Heart right ventricle (tissue), 16 donors: ENCODE data around the gene ANKRD13B. TPM values are rescaled to one million over a fixed set of nuclear protein-coding genes. Genes with fewer than 3 reads are reported as not detected.

Source experiments
- ATAC-seq, 8 donors: fragments of 200-7000 bp; cut with Tn5 transposase; one replicate each; pipeline ENCODE4 v1.9.1; 2020; ENCODE audit warnings: mild to moderate bottlenecking in 8 of 8, moderate library complexity in 8 of 8, moderate number of reproducible peaks in 1 of 8
- DNase-seq, 2 donors: peaks; one replicate each; pipeline ENCODE4 v3.0.0-alpha.2; 2020
- H3K27ac ChIP-seq, 10 donors: fragments of 200-600 bp; sonication (generic) in 2 of 10; one replicate each; pipeline versions ENCODE4 v1.5.0 to v1.8.0; 2020 to 2022; ENCODE audit warnings: mild to moderate bottlenecking in 3 of 10
- H3K27me3 ChIP-seq, 7 donors: fragments of 200-600 bp; one replicate each; pipeline ENCODE4 v1.8.0; 2021 to 2022; ENCODE audit warnings: mild to moderate bottlenecking in 2 of 7
- H3K36me3 ChIP-seq, 9 donors: fragments of 200-600 bp; sonication (generic) in 1 of 9; one replicate each; pipeline versions ENCODE4 v1.5.0 to v1.8.0; 2020 to 2022; ENCODE audit warnings: mild to moderate bottlenecking in 2 of 9
- H3K4me1 ChIP-seq, 9 donors: fragments of 200-600 bp; sonication (generic) in 1 of 9; one replicate each; pipeline versions ENCODE4 v1.5.0 to v1.8.0; 2020 to 2022; ENCODE audit warnings: mild to moderate bottlenecking in 4 of 9
- H3K4me3 ChIP-seq, 10 donors: fragments of 200-600 bp; sonication (generic) in 2 of 10; one replicate each; pipeline versions ENCODE4 v1.5.0 to v1.8.0; 2020 to 2022; ENCODE audit warnings: mild to moderate bottlenecking in 7 of 10, moderate library complexity in 2 of 10
- H3K9me3 ChIP-seq, 11 donors: fragments of 200-600 bp in 10 of 11; sonication (generic) in 2 of 11; one replicate each; pipeline versions ENCODE4 v1.5.0 to v1.8.0; 2013 to 2022; ENCODE audit warnings: mild to moderate bottlenecking in 2 of 11, control low read depth in 1 of 11, moderate library complexity in 1 of 11
- CTCF ChIP-seq, 9 donors: fragments of 200-600 bp; sonication (generic) in 2 of 9; IDR thresholded peaks; one replicate each; pipeline versions ENCODE4 v1.5.0 to v1.8.0; 2021 to 2022; ENCODE audit warnings: antibody characterized with exemption in 9 of 9, mild to moderate bottlenecking in 5 of 9, moderate library complexity in 1 of 9
- WGBS, 2 donors: extraction: QIAGEN DNeasy Blood & Tissue Kit; methylation state at CpG; one replicate each; pipeline ENCODE4 v1.1.7; 2013; ENCODE audit warnings: inconsistent platforms in 1 of 2; 5-methylcytosine and 5-hydroxymethylcytosine counted together
- intact Hi-C, 10 donors: fragments of 100-400 bp; cut with DNase I; formaldehyde crosslinking; loops; one replicate each; pipeline versions ENCODE4 v1.11.1 to v1.14.2; 2022
- polyA plus RNA-seq, 2 donors: library from polyadenylated mRNA; stranded (reverse); fragments of 200-250 nt; gene quantifications; one replicate each; pipeline ENCODE4 v1.2.3, GENCODE V29; 2013
- total RNA-seq, 10 donors: library from RNA; stranded (reverse); fragmentation: NEBNext Ultra II Directional in 3 of 10; extraction: Animal tissue kit (Norgen Biotek cat#: 25700) in 3 of 10; gene quantifications; one replicate each; pipeline versions ENCODE4 v1.2.1 to v1.2.4, GENCODE V29; 2021 to 2023
- donor health status: Arrhythmogenic right ventricular cardiomyopathy.
- donor health status: ischemic (EF 13 %, LVEDD 7.1; RV severe dilation, severe dysfunction).
- donor health status: healthy with polysubstance abuse.
- donor health status: DM: no; HTN: yes; CAD: no.
- donor health status: DM: no; HTN: no; CAD: no.
- donor health status: ischemic (EF 25% LVEDD 6.9; RV normal size, moderate dysfunction).
- donor health status: ischemic (EF 25% LVEDD 5.7; RV mildly dilated, moderate dysfunction).
- donor health status: healthy.
- donor health status: DM: yes; HTN: yes; CAD: no.
- donor health status: Ischemic cardiomyopathy.
- donor health status: ischemic (EF 35%, LVEDD 5.7; RV mildly dilated, moderate dysfunction).
- donor health status: nonischemic (EF 11% LVEDD 7.7; RV severe dilation, severe dysfunction).
- donor health status: DM: yes; HTN: yes; CAD: no.
- donor health status: PGD.
- donor health status: ischemic (EF 29% LVEDD 5.4; RV normal size, mild dysfunction).
- donor health status: nonischemic (EF 23%, LVEDD 6.1; RV moderate dilation, normal function).

ANKRD13B gene
- total and polyA plus RNA-seq, 12 donors: 2.5 to 9.7 (median 5.7) TPM

DNA sequence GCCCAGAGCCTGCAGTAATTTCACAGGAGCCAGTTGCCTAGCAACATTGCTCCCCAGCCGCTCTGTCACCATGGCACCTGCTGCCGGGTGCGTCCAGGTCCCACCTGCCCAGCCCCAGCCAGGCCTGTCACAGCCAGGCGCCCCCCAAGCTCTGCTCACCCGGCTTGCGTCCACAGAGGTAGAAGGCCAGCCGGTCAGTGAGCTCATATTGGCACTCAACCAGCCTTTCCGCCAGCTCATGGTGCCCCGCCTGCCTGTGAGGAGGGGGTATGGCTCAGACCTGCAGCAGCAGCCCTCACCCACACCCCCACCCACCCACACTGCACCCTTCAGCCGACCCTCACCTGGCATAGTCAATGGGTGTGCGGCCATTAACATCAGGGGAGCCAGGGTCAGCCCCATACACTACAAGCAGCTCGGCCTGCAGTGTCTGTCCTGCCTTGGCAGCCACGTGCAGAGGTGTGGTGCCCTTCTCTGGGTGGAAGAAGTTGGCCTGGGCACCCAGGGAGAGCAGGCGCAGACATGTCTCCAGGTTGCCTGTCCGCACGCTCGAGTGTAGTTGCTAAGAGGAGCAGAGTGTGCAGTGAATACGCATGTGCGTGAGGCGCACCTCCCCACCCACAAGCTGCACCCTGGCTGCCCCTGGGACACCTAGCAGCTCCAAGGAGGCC is 11.2 kb upstream of the ANKRD13B start:
- Histone ChIP-seq H3K4me1 (peaks cover under 1 to 63% (median 37%) of the 10 kb centered on the region in 9 donors), H3K9me3 (no peaks in the 10 kb centered on the region), H3K4me3 (no peak overlapping the region), H3K27ac (no peak overlapping the region), H3K27me3 (no peaks in the 10 kb centered on the region), H3K36me3 (peaks cover 0 to 70% (median 25%) of the 10 kb centered on the region in 9 donors)
- intact Hi-C loops: loop anchor here in 2 of 10 donors (5.0 kb wide), 2 partner anchors 196 to 511 kb away; no protein-coding TSS in a partner anchor
- no peak for DNase-seq
- TF ChIP-seq CTCF (IDR thresholded peaks at IDR 0.05): no peak
- WGBS, 2 donors: 91 to 92% methylated on average over 20 of the region's 20 CpGs
- ATAC-seq: no peak

DNA sequence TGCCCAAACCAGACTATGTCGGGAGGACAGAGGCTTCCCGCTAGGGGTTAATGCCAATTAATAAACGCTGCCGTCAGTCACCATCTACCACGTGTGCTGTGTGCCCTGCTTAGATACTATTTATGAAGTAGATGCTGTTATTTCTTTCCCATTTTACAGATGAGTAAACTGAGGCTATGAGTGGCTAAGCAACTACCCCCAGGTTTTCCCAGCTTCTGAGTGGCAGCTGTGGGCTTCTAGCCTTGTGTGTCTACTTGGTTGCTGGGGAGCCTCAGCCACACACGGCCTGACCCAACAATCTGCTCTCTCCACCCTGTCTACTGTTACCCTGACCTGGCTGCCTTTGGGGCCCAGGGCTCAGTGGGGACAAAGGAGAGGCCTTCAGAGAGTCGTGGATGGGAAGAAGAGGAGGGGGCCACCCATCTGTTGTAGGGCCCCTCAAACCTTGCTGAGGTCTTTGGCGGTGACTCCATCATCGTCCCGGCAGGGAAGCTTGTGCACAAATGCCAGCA is 10.6 kb upstream of the ANKRD13B start:
- DNase-seq (no peak), ATAC-seq (no peak)
- no peak for TF ChIP-seq CTCF (IDR thresholded peaks at IDR 0.05)
- H3K27ac ChIP-seq: no peak overlapping the region
- H3K4me3 ChIP-seq: no peak overlapping the region
- peaks cover 0 to 64% (median 20%) of the 10 kb centered on the region in 9 donors for H3K36me3 ChIP-seq
- H3K4me1 ChIP-seq: peaks cover 2 to 69% (median 43%) of the 10 kb centered on the region in 9 donors
- WGBS, 2 donors: 81 to 82% methylated on average over 10 of the region's 10 CpGs
- intact Hi-C loops: loop anchor here in 2 of 10 donors (5.0 kb wide), 2 partner anchors 195 to 510 kb away; no protein-coding TSS in a partner anchor
- H3K27me3 ChIP-seq: no peaks in the 10 kb centered on the region
- H3K9me3 ChIP-seq: no peaks in the 10 kb centered on the region

GRCh38 chr17:29582772-29583171 is 10.2 kb upstream of the ANKRD13B start:
- TF ChIP-seq CTCF (IDR thresholded peaks at IDR 0.05): no peak

GRCh38 chr17:29583324-29584248 is 9.3 kb upstream of the ANKRD13B start:
- peak overlapping the region in 2 of 10 donors; percentile 88 to 95 for H3K4me3 ChIP-seq
- H3K9me3 ChIP-seq: no peaks in the 10 kb centered on the region
- WGBS, 2 donors: 81 to 86% methylated on average over 16 of the region's 16 CpGs
- peaks cover 0 to 51% (median 15%) of the 10 kb centered on the region in 9 donors for H3K36me3 ChIP-seq
- H3K27ac ChIP-seq: peak overlapping the region in 9 of 10 donors; percentile 77 to 96 (median 91)
- H3K4me1 ChIP-seq: peaks cover 10 to 82% (median 56%) of the 10 kb centered on the region in 9 donors
- no peak for TF ChIP-seq CTCF (IDR thresholded peaks at IDR 0.05)
- no peaks in the 10 kb centered on the region for H3K27me3 ChIP-seq
- no peak for ATAC-seq
- intact Hi-C loops: loop anchor here in 2 of 10 donors (5.0 kb wide), 2 partner anchors 194 to 509 kb away; no protein-coding TSS in a partner anchor
- DNase-seq: peak in 1 of 2 donors; percentile 6

More at GRCh38 chr17:29582772-29583171, 10.2 kb upstream of the ANKRD13B start:
- Histone ChIP-seq H3K36me3 (peaks cover 0 to 59% (median 15%) of the 10 kb centered on the region in 9 donors), H3K9me3 (no peaks in the 10 kb centered on the region), H3K4me3 (no peak overlapping the region), H3K27ac (peak overlapping the region in 1 of 10 donors; percentile 90), H3K4me1 (peaks cover 7 to 74% (median 48%) of the 10 kb centered on the region in 9 donors), H3K27me3 (no peaks in the 10 kb centered on the region)
- intact Hi-C loops: loop anchor here in 2 of 10 donors (5.0 kb wide), 2 partner anchors 195 to 510 kb away; no protein-coding TSS in a partner anchor
- 88 to 95% methylated on average over 13 of the region's 13 CpGs for WGBS, 2 donors
- no peak for DNase-seq
- no peak for ATAC-seq
